Measurements from ENCODE around the gene PAK4.

DNA sequence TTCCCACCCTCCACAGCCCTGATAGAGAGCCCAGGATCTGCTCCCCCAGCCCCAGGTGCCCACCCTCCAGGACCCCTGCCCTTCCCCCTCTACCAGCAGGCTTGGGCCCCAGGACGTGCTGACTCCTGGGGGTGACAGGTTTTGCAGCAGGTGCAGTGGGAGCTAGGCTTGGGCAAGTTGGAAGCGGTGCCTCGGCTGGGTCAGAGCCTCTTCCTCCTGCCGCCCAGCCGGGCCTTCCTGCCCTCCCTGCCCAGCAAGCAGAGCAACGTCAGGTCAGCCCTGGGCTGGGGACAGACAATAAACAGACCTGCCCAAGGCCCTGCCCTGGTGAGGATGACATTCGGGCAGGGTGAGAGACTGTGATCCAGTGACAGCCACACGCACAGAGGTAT, 62.0 kb downstream of the PAK4 start:
- TF ChIP-seq, protein P1, sequence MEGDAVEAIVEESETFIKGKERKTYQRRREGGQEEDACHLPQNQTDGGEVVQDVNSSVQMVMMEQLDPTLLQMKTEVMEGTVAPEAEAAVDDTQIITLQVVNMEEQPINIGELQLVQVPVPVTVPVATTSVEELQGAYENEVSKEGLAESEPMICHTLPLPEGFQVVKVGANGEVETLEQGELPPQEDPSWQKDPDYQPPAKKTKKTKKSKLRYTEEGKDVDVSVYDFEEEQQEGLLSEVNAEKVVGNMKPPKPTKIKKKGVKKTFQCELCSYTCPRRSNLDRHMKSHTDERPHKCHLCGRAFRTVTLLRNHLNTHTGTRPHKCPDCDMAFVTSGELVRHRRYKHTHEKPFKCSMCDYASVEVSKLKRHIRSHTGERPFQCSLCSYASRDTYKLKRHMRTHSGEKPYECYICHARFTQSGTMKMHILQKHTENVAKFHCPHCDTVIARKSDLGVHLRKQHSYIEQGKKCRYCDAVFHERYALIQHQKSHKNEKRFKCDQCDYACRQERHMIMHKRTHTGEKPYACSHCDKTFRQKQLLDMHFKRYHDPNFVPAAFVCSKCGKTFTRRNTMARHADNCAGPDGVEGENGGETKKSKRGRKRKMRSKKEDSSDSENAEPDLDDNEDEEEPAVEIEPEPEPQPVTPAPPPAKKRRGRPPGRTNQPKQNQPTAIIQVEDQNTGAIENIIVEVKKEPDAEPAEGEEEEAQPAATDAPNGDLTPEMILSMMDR (optimal IDR thresholded peaks at IDR 0.05 in 1 of 3, IDR thresholded peaks at IDR 0.05 in 1 of 3, conservative IDR thresholded peaks at IDR 0.05 in 1 of 3; ENCODE audit: extremely low read depth in 1 of 3, insufficient read depth in 2 of 3, low read length in 3 of 3), result no peak
- no peak for TF ChIP-seq EZH2 (IDR thresholded peaks at IDR 0.05; ENCODE audit: low read length)
